ENCODE measurements around the gene DOCK6.

DOCK6 gene

GRCh38 chr19:11247391-11247790 lies 14.9 kb downstream of the DOCK6 start:
- no peak for DNase-seq (ENCODE audit: low spot score)

GRCh38 chr19:11246941-11247340 lies 15.4 kb downstream of the DOCK6 start:
- no peak for DNase-seq (ENCODE audit: low spot score)

DNA sequence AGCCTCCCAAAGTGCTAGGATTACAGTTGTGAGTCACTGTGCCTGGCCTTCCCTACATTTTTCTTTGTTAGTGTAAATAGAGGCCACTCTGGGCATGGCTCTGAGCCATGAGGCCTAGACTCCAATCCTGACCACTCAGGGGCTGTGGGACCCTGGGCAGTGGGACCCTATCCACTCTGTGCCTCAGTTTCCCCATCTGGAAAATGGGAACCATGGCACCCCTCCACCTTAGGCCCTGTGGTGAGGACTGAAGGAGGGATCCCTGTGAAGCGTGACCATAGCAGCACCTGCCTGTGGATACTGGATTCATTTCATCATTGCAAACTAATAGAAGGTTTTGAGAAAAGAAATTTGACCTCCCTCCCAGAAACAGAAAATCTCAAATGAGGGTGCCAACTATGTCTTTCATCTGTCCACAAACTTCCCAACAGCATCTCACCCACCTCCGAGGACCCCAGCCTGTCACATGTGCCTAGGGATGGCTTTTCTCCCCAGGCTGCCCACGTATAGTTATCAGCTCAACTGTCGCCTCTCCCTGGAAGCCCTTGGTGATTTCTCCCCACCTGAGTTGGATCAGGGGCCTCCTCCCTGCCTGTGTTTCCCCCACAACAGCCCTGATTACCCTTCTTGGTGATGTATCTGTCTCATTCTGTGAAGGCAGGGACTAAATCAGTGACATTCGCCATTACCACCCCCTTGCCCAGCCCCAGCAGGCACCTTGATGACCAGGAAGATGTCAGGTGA lies 17.3 kb downstream of the DOCK6 start:
- DNase-seq (ENCODE audit: low spot score), result no peak

DNA sequence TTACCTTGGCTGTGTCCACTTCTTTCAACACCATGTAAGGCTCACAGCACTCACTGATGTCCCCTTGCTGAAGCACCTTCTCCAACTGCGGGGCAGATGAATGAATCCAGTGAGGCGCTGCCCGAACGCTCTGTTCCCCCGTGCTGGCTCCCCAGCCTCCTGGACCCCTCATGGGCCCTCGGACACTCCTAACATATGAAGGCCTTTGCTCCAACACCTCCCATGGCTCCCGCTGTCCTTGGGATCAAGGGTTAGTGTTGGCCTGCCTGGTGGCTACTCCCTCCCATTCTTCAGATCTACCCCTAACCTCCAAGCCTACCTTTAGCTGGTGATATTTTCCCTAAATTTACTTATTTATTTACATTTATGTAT lies 18.5 kb downstream of the DOCK6 start:
- no peak for DNase-seq (ENCODE audit: low spot score)

- DNase-seq (ENCODE audit: low spot score), result peak; percentile 96
Observed at GRCh38 chr19:11242864-11243797, 19.2 kb downstream of the DOCK6 start.

- DNase-seq (ENCODE audit: low spot score), result no peak
Observed at GRCh38 chr19:11242025-11242424, 20.3 kb downstream of the DOCK6 start.

DNA sequence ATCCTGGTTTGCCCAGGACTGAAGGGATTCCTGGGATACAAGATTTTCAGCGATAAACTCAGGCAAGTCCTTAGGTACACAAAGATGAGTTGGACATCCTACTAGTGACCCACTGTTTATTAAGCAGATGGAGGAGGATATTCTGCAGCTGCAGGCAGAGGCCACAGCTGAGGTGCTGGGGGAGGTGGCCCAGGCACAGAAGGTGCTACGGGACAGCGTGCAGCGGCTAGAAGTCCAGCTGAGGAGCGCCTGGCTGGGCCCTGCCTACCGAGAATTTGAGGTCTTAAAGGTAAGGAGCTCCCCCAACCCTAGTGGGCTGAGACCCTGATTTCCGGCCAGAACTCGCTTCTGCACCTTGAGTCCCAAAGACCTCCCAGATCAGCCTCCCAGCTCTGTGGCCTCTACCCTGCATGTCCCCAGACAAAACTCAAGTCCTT lies 22.3 kb downstream of the DOCK6 start:
- no peak for DNase-seq (ENCODE audit: low spot score)

DNA sequence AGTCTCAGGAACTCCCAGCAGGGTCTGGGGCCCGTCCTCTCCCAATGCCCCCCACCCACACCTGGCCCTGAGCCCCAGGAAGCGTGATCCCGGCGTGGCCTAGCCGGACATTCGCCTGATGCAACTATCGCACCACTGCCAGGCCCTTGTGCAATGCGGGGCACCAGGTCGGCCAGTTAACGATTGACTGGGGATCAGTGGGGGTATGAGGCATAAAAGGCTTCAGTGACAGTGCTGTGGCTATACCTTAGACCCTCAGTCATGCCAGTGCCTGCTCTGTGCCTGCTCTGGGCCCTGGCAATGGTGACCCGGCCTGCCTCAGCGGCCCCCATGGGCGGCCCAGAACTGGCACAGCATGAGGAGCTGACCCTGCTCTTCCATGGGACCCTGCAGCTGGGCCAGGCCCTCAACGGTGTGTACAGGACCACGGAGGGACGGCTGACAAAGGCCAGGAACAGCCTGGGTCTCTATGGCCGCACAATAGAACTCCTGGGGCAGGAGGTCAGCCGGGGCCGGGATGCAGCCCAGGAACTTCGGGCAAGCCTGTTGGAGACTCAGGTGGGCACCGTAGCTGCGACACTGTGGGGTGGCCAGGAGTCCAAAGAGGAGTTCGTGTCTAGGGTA lies 22.8 kb downstream of the DOCK6 start, which contains the start of gene ANGPTL8:
ANGPTL8 (plus strand) TSS at position 243 of the 624 bp plus-strand sequence; CDS start at position 262, 19 bp downstream.
- no peak for DNase-seq (ENCODE audit: low spot score)

GRCh38 chr19:11238781-11239376 lies 23.4 kb downstream of the DOCK6 start:
- DNase-seq (ENCODE audit: low spot score), result no peak

DNA sequence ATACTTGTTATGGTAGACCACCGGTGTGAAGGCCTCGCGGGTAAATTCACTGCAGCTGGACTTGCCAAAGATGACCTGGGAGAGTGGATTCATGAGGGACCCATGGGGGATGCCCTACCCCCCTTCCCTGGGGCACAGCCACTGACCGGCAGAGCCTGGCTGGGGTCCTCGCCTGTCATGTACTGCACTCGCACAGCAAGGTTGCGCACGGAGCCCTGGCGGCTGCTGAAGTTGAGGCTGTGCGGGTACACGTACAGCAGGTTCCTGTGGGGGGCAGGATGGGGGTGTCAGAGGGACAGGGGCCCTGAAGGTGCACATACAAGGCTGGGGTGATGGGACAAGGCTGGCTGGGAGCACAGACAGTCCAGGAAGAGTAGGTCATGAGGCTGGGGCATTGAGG lies 24.3 kb downstream of the DOCK6 start:
- no peak for DNase-seq (ENCODE audit: low spot score)

DNA sequence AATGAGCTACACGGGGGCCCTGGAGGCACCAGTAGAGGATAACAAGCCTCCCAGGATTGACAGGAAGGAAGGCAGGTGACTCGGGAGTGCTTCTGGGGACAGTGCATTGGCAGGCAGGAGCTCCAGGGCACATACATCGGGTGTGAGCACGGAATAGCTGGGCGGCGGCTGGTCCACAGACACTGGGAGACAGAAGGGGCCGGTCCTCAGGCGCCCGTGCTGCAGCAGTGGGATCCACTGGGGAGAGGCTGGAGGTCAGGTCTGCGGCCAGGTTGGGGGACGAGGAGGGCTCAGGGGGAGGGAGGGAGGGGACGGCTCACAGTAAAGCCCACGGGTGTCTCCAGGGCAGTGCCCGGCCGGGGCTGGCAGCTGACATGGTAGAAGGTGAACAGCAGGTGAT lies 25.0 kb downstream of the DOCK6 start:
- no peak for DNase-seq (ENCODE audit: low spot score)

- peak; percentile 18 for DNase-seq (ENCODE audit: low spot score)
Observed at GRCh38 chr19:11236324-11237301, 25.7 kb downstream of the DOCK6 start.

GRCh38 chr19:11234486-11235075 lies 27.7 kb downstream of the DOCK6 start:
- DNase-seq (ENCODE audit: low spot score), result no peak

DNA sequence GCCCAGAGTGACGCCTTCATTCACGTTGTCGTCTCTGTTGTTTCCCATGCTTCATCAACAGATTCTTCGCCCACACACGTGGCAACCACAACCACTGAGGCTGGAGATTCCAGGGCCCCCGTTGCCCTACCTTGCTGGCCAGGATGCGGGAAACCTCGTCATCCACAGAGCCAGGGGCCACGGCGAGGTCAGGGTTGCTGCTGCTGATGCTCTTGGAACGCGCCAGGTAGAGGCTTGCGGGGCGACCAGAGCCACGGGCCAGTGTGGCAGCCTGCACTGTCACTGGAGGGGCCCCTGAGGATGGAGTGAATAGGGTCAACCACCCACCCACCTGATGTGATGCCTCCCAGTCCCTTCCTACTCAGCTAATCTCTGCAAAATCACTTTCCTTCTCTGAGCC lies 29.3 kb downstream of the DOCK6 start:
- DNase-seq (ENCODE audit: low spot score), result no peak

GRCh38 chr19:11232555-11232954 lies 29.8 kb downstream of the DOCK6 start:
- DNase-seq (ENCODE audit: low spot score), result no peak

DNA sequence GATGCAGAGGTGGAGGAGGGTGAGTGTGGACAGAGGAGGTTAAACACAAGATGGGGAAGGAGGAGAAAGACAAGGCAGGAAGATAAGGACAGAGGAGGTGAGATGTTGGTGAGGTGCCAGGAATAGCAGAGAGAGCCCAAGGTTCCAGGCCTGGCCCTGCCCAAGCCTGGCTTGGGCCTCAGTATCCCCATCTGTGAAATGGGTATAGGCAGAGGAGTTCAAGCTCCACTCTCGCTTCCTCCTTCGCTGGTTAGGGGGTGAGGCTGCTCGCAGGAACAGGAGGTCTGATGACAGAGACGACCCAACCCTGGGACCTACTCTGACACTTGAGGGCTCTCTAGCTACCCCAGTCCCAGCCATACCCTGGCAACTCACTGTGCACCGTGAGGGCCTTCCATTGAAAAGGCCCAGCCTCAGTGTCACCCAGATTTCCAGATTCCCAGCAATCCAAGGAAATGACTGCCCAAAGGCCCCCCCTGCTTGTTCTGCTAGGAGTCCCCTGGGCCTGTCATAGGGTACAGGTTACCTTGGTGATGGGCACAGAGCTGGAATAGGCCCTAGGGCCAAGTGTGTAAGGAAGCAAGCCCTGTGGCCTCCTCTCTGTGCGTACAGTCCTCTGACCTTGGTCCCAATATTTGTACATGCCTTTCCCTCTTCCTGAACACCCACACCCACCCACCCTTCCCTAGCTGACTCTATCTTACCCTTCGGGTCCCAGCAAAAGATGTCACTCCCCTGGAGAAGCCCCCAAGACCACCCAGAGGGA lies 31.5 kb downstream of the DOCK6 start:
- DNase-seq (ENCODE audit: low spot score), result no peak

DNA sequence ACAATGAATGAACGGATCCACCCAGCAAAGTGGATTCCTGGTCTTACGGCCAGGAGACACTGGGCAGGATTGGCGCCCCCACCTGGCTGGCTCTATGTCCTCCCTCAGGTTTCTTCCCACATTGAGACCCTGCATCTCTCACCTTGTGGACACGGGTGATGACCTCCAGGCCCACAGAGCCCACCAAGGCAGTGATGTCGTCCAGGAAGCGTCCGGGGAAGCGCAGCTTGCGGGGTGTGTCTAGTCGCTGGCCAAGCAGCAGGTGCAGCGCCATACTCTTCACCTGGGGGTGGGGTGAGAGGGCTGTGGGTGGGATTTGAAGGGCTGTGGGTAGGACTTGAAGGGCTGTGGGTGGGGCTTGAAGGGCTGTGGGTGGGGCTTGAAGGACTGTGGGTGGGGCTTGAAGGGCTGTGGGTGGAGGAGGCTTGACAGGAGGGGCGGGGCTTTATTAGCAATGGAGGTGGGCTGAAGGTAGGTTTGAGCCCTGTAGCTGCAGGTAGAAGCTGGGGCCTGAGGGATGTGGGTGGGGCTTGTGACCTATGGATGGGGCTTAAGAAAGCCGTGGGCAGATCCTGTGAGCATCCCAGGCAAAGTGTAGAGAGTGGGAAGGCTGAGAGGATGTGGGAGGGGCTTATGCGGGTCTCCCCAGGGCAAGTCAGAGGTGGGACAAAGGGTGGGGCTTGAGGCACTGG lies 35.0 kb downstream of the DOCK6 start:
- DNase-seq (ENCODE audit: low spot score), result no peak

DNA sequence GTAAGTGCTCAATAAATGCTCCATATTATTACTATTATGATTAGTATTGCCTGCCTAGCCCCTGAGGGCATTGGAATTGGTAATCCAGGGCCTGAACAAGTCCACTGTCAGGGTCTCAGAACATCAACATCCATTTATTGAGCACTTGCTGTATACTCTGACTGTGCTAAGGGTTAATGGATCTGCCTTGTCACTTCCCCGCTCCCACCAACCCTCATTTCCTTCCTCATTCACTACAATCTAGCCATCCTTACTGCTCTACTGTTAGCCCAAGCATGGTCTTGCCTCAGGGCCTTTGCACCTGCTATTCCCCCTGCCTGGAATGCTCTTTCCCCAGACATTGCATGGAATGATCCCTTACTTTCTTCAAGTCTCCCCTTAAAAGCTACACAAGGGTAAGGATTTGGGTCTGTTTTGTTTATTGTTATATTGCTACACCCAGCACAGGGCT lies 35.6 kb downstream of the DOCK6 start:
- DNase-seq (ENCODE audit: low spot score), result no peak

GRCh38 chr19:11225815-11226214 lies 36.5 kb downstream of the DOCK6 start:
- DNase-seq (ENCODE audit: low spot score), result no peak
